ENCODE data around the gene IQCF2.
"Not testable (repeated sequence)": the region's sequence is repeated elsewhere in the genome, so short reads cannot be mapped to it uniquely, and the experiment has no call there.

The IQCF2 gene

GRCh38 chr3:51886447-51886846 is 25.0 kb downstream of the IQCF2 start:
- DNase-seq, result no peak

DNA sequence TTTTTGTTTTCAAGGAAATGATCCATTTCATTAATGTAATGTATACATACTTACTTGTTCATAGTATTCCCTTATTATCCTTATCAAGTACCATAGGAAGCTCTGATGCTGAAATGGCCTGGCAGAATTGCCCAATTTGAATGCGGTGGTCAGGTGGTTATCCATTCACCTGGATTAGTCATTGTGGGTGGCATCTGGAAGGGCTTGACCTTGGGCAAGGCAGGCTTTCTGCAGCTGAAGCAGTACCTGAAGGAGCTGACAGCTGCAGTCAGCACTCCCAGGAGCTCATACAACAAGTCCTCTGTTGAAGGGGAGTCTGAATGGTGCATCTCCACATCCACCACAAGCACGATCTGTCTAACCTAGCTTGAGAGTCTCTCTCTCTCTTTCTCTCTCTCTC is 26.2 kb downstream of the IQCF2 start:
- no peak for DNase-seq

- DNase-seq, result no peak
These were observed 27.2 kb downstream of the IQCF2 start for GRCh38 chr3:51888463-51889105.

- no peak for DNase-seq
These were observed 30.0 kb downstream of the IQCF2 start for GRCh38 chr3:51891242-51892039.

DNA sequence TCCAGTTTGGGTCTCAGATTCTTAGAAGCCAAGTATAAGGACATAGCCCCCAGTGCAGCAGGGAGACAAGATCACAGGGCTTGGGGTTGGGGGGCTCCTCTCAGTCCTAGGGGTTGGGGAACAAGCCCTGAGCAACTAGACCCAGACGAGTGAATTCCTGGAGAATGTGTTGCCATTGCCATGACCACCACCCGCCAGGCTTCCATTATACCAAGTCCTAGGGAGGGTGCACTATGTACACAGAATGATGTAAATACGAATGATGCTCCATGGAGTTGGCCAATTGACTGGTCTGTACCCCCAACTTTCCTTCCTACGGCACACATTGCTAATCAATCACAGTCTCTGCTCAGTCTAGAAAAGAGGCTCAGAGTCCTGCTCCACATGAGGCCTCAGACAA is 33.0 kb downstream of the IQCF2 start:
- no peak for DNase-seq

DNA sequence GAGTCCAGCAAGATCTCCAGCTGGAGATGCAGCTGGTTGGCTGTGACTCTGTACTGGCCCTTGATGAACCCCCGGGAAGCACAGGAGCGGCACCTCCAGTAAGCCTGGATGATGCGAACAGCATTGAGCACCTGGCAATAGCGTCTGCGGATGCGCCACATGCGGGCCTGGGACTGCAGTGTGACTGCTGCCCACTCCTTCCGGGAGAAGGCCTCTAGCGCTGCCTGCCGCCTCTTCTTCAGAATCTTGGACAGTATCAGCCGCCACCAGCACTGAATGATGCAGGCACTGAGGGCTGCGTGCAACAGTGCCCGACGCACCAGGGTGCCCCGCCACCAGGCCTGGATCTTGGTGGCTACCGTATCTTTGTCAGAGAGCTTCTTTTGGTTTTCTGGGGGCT is 33.5 kb downstream of the IQCF2 start:
- no peak for DNase-seq

- DNase-seq, result no peak
These were observed 35.3 kb downstream of the IQCF2 start for GRCh38 chr3:51896607-51897305.

- no peak for DNase-seq
These were observed 36.0 kb downstream of the IQCF2 start for GRCh38 chr3:51897391-51897790.

DNA sequence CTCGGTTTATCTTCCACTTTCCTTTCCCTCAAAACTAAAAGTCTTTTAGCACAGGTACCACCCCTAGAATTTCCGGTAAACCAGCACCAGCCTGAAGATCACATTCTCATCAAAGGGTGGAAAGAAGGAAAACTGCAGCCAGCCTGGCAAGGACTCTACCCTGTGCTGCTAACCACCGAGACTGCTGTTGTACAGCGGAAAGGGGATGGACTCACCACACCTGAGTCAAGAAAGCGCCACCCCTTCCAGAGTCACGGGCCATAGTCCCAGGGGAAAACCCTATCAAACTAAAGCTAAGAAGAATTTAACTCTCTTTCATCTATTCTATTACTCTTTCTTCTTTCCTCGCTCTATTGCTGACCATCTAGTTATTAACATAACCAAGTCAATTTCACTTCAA is 38.6 kb downstream of the IQCF2 start:
- not testable (repeated sequence) for DNase-seq

DNA sequence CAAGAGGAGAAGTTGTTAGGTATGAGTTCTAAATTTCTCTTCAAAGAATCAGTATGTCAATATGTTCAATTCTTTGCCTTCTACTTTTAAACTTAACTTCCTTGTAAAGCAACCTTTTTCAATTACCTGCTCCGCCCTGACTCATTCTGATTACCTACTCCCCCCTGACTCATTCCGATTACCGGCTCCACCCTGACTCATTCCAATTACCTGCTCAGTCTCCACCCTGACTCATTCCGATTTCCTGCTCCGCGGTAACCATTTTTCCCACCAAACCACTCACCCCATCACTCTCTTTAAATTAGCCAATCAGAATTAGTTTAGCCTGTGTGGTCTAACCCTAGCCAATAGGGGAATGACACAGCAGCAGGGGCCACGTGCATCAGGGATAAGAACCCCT is 40.9 kb downstream of the IQCF2 start:
- not testable (repeated sequence) for DNase-seq

GRCh38 chr3:51904034-51904823 is 42.8 kb downstream of the IQCF2 start:
- no peak for DNase-seq

- DNase-seq, result no peak
These were observed 46.6 kb downstream of the IQCF2 start for GRCh38 chr3:51908026-51908425.

Data from HCEC 1CT (cell line).